SKM-1 treated with dmso at 0.1 percent for 144 hours (cell line): ENCODE results near the gene MEP1B.
"Not testable (repeated sequence)": the region's sequence is repeated elsewhere in the genome, so short reads cannot be mapped to it uniquely, and the experiment has no call there.

Source experiments
- DNase-seq: peaks from one replicate; lab custom pipeline; 2025; ENCODE audit not compliant: unreplicated experiment; lab: John Stamatoyannopoulos, UW

Gene MEP1B

GRCh38 chr18:32208577-32208976, 18.7 kb downstream of the MEP1B start:
- no peak for DNase-seq

DNA sequence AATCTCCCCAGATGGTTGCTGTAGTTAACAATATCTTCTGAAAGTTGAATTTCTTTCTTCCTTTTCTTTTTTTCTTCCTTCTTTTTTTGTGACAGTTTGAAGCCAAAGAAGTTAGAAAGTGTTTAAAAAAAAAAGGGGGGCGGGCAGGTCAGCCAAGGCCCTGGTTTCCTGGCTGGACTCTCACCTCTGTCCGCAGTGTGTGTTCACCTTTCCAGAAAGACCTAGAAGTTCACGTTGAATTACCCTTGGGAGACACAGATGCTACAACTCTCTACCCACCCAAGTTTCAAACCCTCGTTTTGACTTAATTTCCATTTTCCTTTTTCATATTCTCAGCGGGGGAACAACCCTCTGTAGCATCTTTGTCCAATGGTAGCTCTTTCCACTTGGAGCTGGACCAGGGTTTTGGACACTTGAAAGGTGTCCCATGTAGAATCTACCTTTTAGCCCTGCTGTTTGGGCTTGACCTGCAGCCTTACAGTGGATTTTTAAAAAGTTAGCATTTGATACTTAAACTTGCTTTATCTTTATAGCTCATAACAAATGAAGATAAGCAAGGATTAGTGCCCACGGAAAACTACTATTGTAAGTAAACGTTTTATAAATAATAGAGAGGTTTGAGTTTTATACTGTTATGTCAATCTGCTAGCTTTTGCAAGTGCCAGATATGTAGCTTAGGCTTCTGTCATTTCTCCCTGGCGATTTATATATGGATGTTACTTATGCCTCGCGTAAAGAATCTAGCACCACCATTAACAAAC, 20.0 kb downstream of the MEP1B start:
- DNase-seq = no peak

DNA sequence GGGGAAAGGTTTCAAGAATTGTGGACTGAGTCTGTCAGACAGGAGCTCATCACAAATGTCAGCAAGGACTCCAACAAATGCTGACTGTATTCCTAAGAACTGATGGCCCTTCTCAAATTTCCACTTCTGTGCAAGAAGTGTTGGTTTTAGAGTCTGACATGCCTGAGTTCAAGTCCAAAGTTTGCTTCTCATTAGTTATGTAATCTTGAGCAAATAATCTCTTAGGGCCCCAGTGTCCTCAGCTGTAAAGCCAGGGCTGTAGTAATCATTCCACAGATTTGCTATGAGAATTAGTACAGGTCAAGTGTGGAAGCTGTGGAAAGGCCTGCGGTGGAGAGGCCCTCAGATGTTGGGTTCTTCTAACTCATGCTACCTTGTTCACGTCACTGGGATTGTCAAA, 23.9 kb downstream of the MEP1B start:
- DNase-seq = no peak

DNA sequence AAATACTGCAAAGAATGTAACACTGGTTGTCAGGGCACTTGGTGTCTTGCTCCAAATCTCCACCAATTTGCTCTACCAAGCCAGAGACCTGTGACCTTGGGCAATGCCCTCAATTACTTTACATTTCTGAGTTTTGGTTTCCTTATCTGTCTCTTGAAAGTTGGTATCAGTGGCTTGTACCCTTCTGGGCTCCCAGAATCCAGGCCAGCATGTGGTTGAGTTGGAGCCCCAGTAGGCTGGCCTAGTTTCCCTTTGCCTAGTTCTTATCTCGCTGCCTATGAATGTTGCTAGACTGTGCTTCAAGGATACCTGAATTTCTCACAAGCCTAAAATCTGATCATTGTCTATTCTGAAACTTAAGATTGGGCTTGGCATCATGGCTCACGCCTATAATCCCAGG, 26.6 kb downstream of the MEP1B start:
- no peak for DNase-seq

DNA sequence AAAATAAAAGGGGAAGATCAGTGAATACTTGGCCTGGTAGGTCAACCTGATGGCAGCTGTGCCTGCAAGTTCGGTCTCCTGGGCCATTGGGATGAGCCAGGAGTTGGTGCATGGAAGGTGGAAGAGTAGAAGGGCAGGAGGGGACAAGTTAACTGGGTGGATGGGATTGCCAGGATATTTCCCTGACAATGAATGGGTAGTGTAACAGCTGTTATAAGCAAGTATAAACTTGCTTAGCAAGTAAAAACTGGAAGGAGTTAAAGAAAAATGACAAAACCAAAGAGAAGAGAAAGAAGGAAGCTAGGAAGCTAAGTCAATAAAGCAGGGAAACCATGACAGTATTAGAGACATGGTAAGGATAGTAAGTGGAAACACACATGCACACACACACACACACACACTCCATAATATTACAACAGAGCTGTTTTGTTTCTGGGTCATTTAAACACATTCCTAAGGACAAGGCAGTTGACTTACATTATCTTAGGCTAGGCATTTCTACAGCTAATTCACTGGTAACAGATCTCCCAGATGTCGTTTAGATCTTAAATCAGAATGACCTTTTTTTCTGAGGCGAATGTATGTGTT, 29.7 kb downstream of the MEP1B start:
- DNase-seq = no peak

GRCh38 chr18:32233348-32233747, 43.5 kb downstream of the MEP1B start:
- not testable (repeated sequence) for DNase-seq

DNA sequence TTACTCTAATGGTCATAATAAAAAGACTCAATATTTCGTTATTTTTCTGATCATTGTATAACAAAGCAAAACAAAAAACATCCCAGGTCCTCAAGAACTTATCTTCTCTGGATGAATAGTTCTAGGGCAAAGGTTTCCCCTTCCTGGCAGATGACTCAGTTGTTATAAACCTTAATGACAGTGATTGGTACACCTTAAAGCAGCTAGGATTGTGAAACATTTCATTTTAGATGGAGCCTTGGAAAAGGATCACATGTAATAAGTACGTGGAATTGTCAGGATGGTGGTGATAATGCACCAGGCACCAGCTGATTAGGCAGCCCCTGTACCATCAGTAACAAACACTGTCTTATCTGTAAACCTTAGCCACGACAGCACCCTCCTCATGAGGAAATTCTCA, 47.2 kb downstream of the MEP1B start:
- DNase-seq = no peak

GRCh38 chr18:32238635-32239268, 48.9 kb downstream of the MEP1B start:
- no peak for DNase-seq

DNA sequence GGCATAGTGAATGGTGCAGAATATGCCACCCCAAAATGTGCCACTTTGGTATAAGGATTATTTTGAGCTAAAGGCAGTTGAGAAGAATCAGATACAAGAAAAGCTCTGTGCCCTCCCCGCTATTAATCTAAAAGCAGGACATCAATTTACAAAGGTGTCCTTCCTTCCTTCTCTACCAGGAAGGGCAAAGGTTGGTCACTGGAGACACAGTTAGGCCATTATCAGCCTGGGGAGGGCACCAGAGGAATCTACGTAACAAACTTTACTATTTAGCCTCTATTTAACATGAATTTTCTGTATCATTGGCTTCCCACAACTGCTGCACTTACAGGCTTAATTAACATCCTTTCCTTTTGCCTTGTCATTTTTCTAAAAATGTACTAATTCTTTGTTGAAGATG, 52.6 kb downstream of the MEP1B start:
- no peak for DNase-seq

DNA sequence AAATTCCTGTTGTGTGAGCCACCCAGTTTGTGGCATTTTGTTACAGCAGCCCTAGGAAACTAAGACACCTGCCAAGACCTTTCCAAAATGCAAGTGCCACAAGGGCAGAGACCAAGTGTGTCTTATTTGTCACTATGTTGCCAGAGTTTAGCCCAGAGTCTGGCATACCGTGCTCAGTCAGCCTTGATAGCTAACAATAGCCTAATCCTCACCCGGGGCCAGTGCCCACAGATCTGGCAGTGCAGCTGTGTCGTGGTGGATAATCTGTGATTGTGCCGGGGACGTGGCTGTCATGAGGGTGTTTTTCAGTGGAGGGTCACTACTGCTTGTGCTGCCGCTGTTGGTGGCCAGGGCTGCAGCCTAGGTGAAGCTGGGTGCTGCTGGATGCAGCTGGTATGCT, 53.5 kb downstream of the MEP1B start:
- no peak for DNase-seq

DNA sequence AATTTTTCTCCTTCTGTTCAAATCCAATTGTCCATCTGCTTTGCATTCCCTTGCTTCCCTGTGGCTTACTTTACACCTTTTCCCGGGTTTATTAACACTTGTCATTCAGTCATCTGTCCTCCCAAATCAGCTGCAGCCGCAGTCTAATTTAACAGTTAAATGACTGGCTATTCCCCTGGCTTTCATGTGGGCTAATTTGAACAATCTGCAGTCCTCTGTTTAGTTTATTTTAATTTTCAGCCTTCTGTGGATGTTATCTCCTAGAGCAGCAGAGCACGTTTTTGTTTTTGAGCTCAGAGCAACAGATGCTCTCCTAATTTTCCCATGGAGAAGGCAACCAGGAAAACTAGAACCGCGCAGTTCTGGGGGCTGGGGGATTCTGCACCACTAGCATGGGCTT, 55.0 kb downstream of the MEP1B start:
- DNase-seq = no peak

DNA sequence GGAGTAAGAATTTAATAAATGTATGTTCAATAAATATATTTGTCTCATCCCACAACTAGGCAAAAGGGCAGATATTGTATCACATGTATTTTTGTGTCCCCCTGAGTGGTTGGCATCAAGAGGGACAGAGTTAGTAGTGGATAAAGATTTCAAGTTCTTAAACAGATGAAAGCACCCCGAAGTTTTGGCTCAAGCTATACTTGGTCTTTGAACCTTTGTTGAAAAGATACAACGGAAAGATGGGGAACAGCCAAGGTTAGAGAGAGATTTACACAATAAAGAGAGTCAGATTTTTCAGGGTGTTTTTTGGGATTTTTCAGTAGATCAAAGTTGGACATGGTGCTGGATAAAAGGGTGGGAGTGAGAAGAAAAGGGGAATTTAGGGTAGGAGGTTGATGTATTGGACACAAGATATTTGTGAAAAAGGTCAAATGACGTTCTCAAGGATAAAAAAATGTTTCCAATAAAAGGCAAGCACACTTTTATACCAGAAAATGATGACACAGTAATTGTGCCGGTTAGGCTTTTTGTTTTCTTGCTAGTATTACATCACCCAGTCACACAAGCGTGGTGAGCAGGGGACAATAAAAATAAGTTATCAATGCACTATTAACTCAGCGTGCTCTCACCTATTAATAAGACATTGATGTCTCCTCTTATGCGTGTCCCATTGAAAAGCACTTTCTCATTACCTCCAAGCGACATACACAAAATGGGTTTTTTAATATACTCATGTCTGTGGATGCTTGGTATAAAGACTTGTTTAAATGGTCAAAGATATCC, 59.5 kb downstream of the MEP1B start:
- no peak for DNase-seq

GRCh38 chr18:32251466-32251865, 61.6 kb downstream of the MEP1B start:
- DNase-seq = no peak

DNA sequence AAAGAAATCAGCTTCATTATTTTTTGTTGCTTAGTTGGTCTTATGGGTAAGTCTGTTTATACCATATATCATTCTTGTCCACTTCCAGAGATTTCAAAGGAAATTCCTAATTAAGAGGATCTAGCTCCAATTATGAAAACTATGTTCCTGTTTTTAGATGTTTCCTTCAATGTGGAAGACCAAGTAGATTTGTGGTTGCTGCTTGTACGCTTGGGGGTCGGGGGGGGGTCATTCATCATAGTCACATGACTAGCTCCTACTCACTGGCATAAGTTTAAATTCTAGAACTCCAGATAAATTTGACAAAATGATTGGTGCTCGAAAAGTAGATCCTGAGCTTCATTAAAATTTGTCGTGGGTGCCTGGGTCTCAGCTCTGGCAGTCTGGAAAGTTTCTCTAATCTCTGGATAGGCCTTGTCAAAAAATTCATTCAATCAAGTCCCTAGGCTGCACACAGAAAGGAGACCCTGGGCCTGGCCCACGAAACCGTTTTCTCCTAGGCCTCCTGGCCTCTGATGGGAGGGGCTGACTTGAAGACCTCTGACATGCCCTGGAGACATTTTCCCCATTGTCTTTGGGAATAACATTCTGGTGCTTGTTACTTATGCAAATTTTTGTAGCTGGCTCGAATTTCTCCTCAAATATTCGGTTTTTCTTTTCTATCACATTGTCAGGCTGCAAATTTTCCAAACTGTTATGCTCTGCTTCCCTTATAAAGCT, 62.5 kb downstream of the MEP1B start:
- DNase-seq = no peak

GRCh38 chr18:32255570-32255969, 65.7 kb downstream of the MEP1B start:
- DNase-seq = no peak

- peak; percentile 52 for DNase-seq
Observed at GRCh38 chr18:32257084-32257785, 67.4 kb downstream of the MEP1B start.

GRCh38 chr18:32258148-32258547, 68.3 kb downstream of the MEP1B start:
- no peak for DNase-seq

- DNase-seq = no peak
Observed at GRCh38 chr18:32258558-32259204, 68.8 kb downstream of the MEP1B start.

GRCh38 chr18:32259553-32259952, 69.7 kb downstream of the MEP1B start:
- no peak for DNase-seq

GRCh38 chr18:32261003-32261402, 71.2 kb downstream of the MEP1B start:
- DNase-seq = no peak
